Thyroid gland (tissue), 4 donors: Measurements from ENCODE around the gene RPS6KA5.

ENCODE experiments used
- CTCF ChIP-seq, 6 experiments: fragments of 200-600 bp in 3 of 6; fragments of 450-650 bp in 3 of 6; sonication (generic) in 3 of 6; IDR thresholded peaks; one replicate each; pipeline ENCODE4 v1.5.1; 2016 to 2019; ENCODE audit warnings: antibody characterized with exemption in 6 of 6, mild to moderate bottlenecking in 2 of 6, inconsistent platforms in 1 of 6, moderate library complexity in 1 of 6
- POLR2A ChIP-seq, 2 donors: fragments of 450-650 bp; IDR thresholded peaks; one replicate each; pipeline ENCODE4 v1.6.1; 2017; ENCODE audit warnings: antibody characterized with exemption in 2 of 2, mild to moderate bottlenecking in 2 of 2, moderate library complexity in 1 of 2

- TF ChIP-seq CTCF (IDR thresholded peaks at IDR 0.05) (no peak), POLR2A (IDR thresholded peaks at IDR 0.05) (no peak)
Measured at GRCh38 chr14:90970167-90970600, 90.3 kb downstream of the RPS6KA5 start.
